ENCODE measurements around the gene GAS2L1. TPM values are rescaled to one million over a fixed set of nuclear protein-coding genes. Genes with fewer than 3 reads are reported as not detected.

GAS2L1 gene
- total RNA-seq, 1 experiment from 2014 or later = 8.0 TPM

DNA sequence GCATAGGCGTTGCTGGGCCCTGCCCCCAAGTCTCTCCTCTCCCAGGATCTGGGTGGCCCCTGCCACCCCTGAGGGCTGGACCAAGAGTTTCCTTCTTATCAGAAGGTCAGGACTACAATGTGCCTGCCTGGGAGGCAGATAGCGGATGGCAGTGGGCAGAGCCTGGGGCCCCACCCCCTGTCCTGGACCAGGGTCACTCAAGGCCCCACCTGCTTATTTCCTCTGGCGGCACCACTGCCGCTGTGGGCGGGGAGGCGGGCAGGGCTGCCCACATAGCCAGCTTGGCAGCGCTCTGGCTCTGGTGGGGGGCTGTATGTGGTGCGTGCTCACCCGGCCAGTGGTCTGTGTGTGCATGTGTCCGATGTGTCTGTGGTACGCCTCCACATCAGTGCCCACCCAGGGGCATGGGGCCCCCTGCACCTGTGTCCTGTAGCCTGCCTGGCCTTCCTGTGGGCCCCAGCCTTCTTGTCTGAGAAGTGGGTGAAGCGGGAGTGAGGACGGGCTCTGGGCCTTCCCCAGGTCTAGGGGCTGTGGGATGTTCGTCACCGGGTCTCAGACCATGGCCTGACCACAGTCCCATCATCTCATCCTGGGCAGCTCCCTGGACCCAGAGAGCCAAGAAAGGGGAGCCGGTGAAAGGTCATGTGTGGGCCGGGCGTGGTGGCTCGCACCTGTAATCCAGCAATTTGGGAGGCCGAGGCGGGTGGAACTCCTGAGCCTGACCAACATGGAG, 3.0 kb downstream of the GAS2L1 start:
- Histone ChIP-seq H2BK5ac (ENCODE audit: insufficient read length, low read length) (no peak overlapping the region), H2AFZ (ENCODE audit: low read length) (no peak overlapping the region), H3K27ac (ENCODE audit: insufficient read length, low read depth, low read length) (no peak overlapping the region), H3K9ac (ENCODE audit: extremely low read depth, insufficient read length, low read length) (no peak overlapping the region), H4K8ac (replicated peaks; ENCODE audit: insufficient read length, low read depth, low read length) (no peak overlapping the region), H3K9me3 (ENCODE audit: control insufficient read depth, low read depth, low read length) (no peaks in the 10 kb centered on the region), H3K4me1 (ENCODE audit: insufficient read depth, low read length) (no peaks in the 10 kb centered on the region), H4K20me1 (ENCODE audit: control insufficient read depth, insufficient read depth, insufficient read length) (no peaks in the 10 kb centered on the region), H4K91ac (ENCODE audit: insufficient read length, low read depth, low read length) (no peak overlapping the region), H3K23ac (ENCODE audit: insufficient read length, low read depth, low read length) (no peak overlapping the region), H3K14ac (ENCODE audit: insufficient read depth, low read length) (no peak overlapping the region), H3K79me1 (ENCODE audit: insufficient read depth, low read depth, low read length, poor library complexity, severe bottlenecking) (no peaks in the 10 kb centered on the region), H3K4me2 (ENCODE audit: insufficient read depth, insufficient read length, low read length) (no peak overlapping the region), H3K56ac (ENCODE audit: insufficient read length, low read depth, low read length) (no peak overlapping the region), H2BK20ac (ENCODE audit: low read depth, low read length, poor library complexity, severe bottlenecking) (no peak overlapping the region), H3K79me2 (ENCODE audit: insufficient read depth, low read length) (no peaks in the 10 kb centered on the region), H3T11ph (ENCODE audit: low read length) (no peak overlapping the region), H3K23me2 (ENCODE audit: insufficient read length, low read depth, low read length, poor library complexity, severe bottlenecking) (peaks cover 8% of the 10 kb centered on the region), H4K5ac (ENCODE audit: insufficient read length, low read depth, low read length) (no peak overlapping the region), H3K27me3 (ENCODE audit: insufficient read depth, low read length) (peaks cover 11% of the 10 kb centered on the region), H3K18ac (ENCODE audit: insufficient read length, low read depth, low read length) (no peak overlapping the region), H2BK12ac (ENCODE audit: insufficient read length, low read depth, low read length) (no peak overlapping the region), H3K4ac (ENCODE audit: low read depth, low read length) (no peak overlapping the region), H2BK15ac (ENCODE audit: low read depth, low read length) (no peak overlapping the region), H2BK120ac (ENCODE audit: low read depth, low read length, poor library complexity, severe bottlenecking) (no peak overlapping the region), H2AK5ac (ENCODE audit: insufficient read length, low read length) (no peak overlapping the region)
- Mint-ChIP-seq H3K36me3 (ENCODE audit: insufficient read depth in 1 of 3, low read depth in 3 of 3) (peaks cover 0 to 5% (median 0%) of the 10 kb centered on the region in 3 experiments; a peak in 3 of 7 replicates), H3K27ac (no peak overlapping the region), H3K27me3 (ENCODE audit: low read depth) (peaks cover 30% of the 10 kb centered on the region), H3K9me3 (peaks cover 2 to 11% of the 10 kb centered on the region in 2 experiments; a peak in 4 of 5 replicates), H3K4me3 (no peak overlapping the region), H3K4me1 (peaks cover 24 to 42% of the 10 kb centered on the region in 2 experiments)
- no CpG with 5 or more reads among the region's 21 CpGs for WGBS (ENCODE audit: extremely low coverage, insufficient read length, low lambda C conversion rate)
- TF ChIP-seq, protein P1, sequence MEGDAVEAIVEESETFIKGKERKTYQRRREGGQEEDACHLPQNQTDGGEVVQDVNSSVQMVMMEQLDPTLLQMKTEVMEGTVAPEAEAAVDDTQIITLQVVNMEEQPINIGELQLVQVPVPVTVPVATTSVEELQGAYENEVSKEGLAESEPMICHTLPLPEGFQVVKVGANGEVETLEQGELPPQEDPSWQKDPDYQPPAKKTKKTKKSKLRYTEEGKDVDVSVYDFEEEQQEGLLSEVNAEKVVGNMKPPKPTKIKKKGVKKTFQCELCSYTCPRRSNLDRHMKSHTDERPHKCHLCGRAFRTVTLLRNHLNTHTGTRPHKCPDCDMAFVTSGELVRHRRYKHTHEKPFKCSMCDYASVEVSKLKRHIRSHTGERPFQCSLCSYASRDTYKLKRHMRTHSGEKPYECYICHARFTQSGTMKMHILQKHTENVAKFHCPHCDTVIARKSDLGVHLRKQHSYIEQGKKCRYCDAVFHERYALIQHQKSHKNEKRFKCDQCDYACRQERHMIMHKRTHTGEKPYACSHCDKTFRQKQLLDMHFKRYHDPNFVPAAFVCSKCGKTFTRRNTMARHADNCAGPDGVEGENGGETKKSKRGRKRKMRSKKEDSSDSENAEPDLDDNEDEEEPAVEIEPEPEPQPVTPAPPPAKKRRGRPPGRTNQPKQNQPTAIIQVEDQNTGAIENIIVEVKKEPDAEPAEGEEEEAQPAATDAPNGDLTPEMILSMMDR (conservative IDR thresholded peaks at IDR 0.05) = no peak
- no peak for DNase-seq
